Gastroesophageal sphincter (tissue), 4 donors: Measurements from ENCODE around the gene MAG. TPM values are rescaled to one million over a fixed set of nuclear protein-coding genes. Genes with fewer than 3 reads are reported as not detected.

Experiments used
- ATAC-seq: fragments of 150-250 bp; one replicate; pipeline ENCODE4 v1.9.1; 2016; ENCODE audit warnings: mild to moderate bottlenecking, moderate library complexity
- H3K27ac ChIP-seq, 4 donors: fragments of 200-600 bp; sonication (generic) in 3 of 4; 1 replicate in 3 of 4; 2 replicates in 1 of 4; pipeline ENCODE4 v1.5.1; 2016 to 2019
- H3K27me3 ChIP-seq: fragments of 200-600 bp; sonication (generic); one replicate; pipeline ENCODE4 v1.5.1; 2019
- H3K36me3 ChIP-seq, 2 donors: fragments of 200-600 bp; sonication (generic); one replicate each; pipeline ENCODE4 v1.5.1; 2019; ENCODE audit warnings: control low read depth in 1 of 2
- H3K4me1 ChIP-seq, 3 donors: fragments of 200-600 bp; sonication (generic); 1 replicate in 2 of 3; 2 replicates in 1 of 3; pipeline ENCODE4 v1.5.1; 2016 to 2019; ENCODE audit warnings: control low read depth in 2 of 3
- H3K4me3 ChIP-seq, 2 donors: fragments of 200-600 bp; sonication (generic); one replicate each; pipeline ENCODE4 v1.5.1; 2019; ENCODE audit warnings: mild to moderate bottlenecking in 1 of 2, moderate library complexity in 1 of 2
- H3K9me3 ChIP-seq, 3 donors: fragments of 200-600 bp; sonication (generic); one replicate each; pipeline ENCODE4 v1.5.1; 2017 to 2019; ENCODE audit warnings: control low read depth in 2 of 3
- EP300 ChIP-seq: sonication (generic); formaldehyde crosslinking; IDR thresholded peaks from one replicate; pipeline ENCODE4 v1.6.1; 2017; ENCODE audit warnings: antibody characterized with exemption, mild to moderate bottlenecking
- POLR2A ChIP-seq, 2 donors: fragments of 450-650 bp; IDR thresholded peaks; one replicate each; pipeline ENCODE4 v1.6.1; 2017; ENCODE audit warnings: antibody characterized with exemption in 2 of 2, mild to moderate bottlenecking in 2 of 2, moderate library complexity in 1 of 2
- POLR2AphosphoS5 ChIP-seq: sonication (generic); formaldehyde crosslinking; IDR thresholded peaks from one replicate; pipeline ENCODE4 v1.6.1; 2017; ENCODE audit warnings: antibody characterized with exemption
- WGBS, 2 donors: methylation state at CpG; one replicate each; pipeline ENCODE4 v1.1.5; 2018; ENCODE audit warnings: low coverage in 1 of 2; 5-methylcytosine and 5-hydroxymethylcytosine counted together
- total RNA-seq, 4 donors: library from RNA; depleted of rRNA; stranded (reverse); fragments of >200 nt; gene quantifications; one replicate each; pipeline ENCODE4 v1.1.0, GENCODE V29; 2016
- TF ChIP-seq, protein P1 (sequence below), 4 experiments: fragments of 200-600 bp in 2 of 4; fragments of 450-650 bp in 2 of 4; sonication (generic) in 1 of 4; IDR thresholded peaks; one replicate each; pipeline ENCODE4 v1.5.1; 2017 to 2019; ENCODE audit warnings: antibody characterized with exemption in 4 of 4, mild to moderate bottlenecking in 2 of 4, moderate library complexity in 2 of 4

Gene MAG
- total RNA-seq, 4 donors from 2014 or later: 0.40 TPM; not detected in 3

DNA sequence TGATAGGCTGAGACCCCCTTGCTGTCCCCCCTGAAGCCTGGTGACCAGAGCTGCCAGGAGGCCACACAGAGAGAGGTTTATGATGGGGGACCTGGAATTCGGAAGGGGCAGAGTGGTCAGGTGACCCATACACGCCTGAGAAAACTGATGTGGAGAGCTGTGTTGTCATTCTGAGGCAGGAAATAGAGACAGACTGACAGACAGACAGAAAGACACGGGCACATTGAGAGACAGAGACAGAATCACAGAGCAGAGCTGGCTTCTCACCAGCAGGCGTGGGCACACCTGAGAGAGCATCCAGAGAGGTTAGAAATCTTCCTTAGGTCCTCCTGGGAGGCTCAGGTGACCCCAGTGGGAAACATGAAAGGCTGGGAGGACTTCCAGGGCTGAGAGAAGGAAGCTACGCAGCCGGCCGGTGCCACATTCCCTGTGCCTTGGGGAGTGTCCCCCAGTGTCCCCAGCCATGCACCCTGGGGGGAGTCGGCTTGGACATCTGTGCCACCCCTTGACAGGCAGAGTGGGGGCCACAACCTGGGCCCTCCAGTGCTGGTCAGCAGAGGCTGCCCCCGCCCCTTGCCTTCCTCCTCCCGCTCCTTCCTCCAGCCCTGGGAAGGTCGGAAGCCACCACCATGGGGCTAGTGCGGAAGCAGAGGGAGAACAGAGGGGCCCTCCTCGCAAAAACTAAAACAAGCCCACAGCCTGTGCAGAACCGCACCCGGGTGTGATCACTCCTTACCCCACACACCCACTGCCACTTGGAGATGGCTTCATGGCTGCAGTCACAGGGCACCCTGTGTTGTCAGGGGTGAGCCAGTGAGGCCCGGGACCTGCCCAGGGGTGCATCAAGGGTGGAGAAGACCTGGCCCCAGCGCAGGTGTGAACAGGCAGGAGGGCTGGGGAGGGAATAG, 57.9 kb downstream of the MAG start:
- H3K36me3 ChIP-seq: no peaks in the 10 kb centered on the region
- H3K4me1 ChIP-seq: no peaks in the 10 kb centered on the region
- peaks cover 75% of the 10 kb centered on the region for H3K27me3 ChIP-seq
- H3K4me3 ChIP-seq: no peak overlapping the region
- no peak for TF ChIP-seq EP300
- TF ChIP-seq POLR2A (IDR thresholded peaks at IDR 0.05): no peak
- TF ChIP-seq POLR2AphosphoS5: no peak
- TF ChIP-seq, protein P1, sequence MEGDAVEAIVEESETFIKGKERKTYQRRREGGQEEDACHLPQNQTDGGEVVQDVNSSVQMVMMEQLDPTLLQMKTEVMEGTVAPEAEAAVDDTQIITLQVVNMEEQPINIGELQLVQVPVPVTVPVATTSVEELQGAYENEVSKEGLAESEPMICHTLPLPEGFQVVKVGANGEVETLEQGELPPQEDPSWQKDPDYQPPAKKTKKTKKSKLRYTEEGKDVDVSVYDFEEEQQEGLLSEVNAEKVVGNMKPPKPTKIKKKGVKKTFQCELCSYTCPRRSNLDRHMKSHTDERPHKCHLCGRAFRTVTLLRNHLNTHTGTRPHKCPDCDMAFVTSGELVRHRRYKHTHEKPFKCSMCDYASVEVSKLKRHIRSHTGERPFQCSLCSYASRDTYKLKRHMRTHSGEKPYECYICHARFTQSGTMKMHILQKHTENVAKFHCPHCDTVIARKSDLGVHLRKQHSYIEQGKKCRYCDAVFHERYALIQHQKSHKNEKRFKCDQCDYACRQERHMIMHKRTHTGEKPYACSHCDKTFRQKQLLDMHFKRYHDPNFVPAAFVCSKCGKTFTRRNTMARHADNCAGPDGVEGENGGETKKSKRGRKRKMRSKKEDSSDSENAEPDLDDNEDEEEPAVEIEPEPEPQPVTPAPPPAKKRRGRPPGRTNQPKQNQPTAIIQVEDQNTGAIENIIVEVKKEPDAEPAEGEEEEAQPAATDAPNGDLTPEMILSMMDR (IDR thresholded peaks at IDR 0.05): no peak
- H3K27ac ChIP-seq: no peak overlapping the region
- no peak for ATAC-seq
- 38 to 67% methylated on average over 2 to 3 of the region's 17 CpGs for WGBS, 2 donors
- no peaks in the 10 kb centered on the region for H3K9me3 ChIP-seq

DNA sequence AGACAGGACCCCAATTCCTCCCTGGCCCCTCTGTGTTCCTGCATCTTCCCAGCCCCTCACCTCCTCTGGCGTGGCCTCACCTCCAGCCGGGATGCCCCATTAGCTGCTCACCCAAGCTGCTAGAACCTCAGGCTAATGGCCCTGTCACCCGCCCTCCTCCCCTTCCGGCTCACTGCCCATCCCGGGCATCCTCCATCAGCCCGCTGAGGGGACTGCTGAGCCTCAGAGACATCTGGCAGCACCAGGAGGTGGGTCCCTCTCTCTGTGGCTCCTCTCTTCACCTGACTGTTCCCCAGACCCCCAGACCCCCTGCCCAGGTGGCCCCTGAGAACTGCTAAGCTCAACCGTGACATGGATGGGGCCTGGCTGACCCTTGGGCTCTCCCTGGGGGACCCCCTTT, 58.6 kb downstream of the MAG start:
- TF ChIP-seq EP300 (no peak), POLR2AphosphoS5 (no peak)
- WGBS, 2 donors: 84 to 86% methylated on average over 2 to 4 of the region's 7 CpGs
- H3K27ac ChIP-seq: no peak overlapping the region

DNA sequence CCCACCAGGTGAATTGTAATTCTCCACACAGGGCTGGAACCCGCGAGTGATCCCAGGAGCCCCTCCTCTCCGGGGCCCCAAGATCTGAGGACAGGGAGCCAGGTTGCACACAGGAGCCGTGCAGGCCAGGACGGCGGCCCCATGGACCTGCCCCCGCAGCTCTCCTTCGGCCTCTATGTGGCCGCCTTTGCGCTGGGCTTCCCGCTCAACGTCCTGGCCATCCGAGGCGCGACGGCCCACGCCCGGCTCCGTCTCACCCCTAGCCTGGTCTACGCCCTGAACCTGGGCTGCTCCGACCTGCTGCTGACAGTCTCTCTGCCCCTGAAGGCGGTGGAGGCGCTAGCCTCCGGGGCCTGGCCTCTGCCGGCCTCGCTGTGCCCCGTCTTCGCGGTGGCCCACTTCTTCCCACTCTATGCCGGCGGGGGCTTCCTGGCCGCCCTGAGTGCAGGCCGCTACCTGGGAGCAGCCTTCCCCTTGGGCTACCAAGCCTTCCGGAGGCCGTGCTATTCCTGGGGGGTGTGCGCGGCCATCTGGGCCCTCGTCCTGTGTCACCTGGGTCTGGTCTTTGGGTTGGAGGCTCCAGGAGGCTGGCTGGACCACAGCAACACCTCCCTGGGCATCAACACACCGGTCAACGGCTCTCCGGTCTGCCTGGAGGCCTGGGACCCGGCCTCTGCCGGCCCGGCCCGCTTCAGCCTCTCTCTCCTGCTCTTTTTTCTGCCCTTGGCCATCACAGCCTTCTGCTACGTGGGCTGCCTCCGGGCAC, 59.6 kb downstream of the MAG start:
- TF ChIP-seq, protein P1 (IDR thresholded peaks at IDR 0.05): no peak
- TF ChIP-seq POLR2AphosphoS5 (no peak), POLR2A (IDR thresholded peaks at IDR 0.05) (no peak)
- Histone ChIP-seq H3K4me1 (no peaks in the 10 kb centered on the region), H3K4me3 (no peak overlapping the region), H3K9me3 (no peaks in the 10 kb centered on the region), H3K36me3 (no peaks in the 10 kb centered on the region), H3K27me3 (peaks cover 75% of the 10 kb centered on the region), H3K27ac (no peak overlapping the region)
- ATAC-seq: no peak
- WGBS, 2 donors: 100% methylated on average over 1 of the region's 47 CpGs; no CpG with 5 or more reads in 1 of the 2 donors

More for the DNA sequence above, 58.6 kb downstream of the MAG start:
- no peak for ATAC-seq
- Histone ChIP-seq H3K36me3 (no peaks in the 10 kb centered on the region), H3K4me3 (no peak overlapping the region), H3K9me3 (no peaks in the 10 kb centered on the region), H3K4me1 (no peaks in the 10 kb centered on the region), H3K27me3 (peaks cover 78% of the 10 kb centered on the region)

DNA sequence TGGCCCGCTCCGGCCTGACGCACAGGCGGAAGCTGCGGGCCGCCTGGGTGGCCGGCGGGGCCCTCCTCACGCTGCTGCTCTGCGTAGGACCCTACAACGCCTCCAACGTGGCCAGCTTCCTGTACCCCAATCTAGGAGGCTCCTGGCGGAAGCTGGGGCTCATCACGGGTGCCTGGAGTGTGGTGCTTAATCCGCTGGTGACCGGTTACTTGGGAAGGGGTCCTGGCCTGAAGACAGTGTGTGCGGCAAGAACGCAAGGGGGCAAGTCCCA, 60.2 kb downstream of the MAG start:
- H3K36me3 ChIP-seq: no peaks in the 10 kb centered on the region
- peaks cover 72% of the 10 kb centered on the region for H3K27me3 ChIP-seq
- no CpG with 5 or more reads among the region's 18 CpGs for WGBS, 2 donors
- no peak for TF ChIP-seq EP300
- no peaks in the 10 kb centered on the region for H3K9me3 ChIP-seq
- H3K4me1 ChIP-seq: no peaks in the 10 kb centered on the region
- H3K4me3 ChIP-seq: no peak overlapping the region
- ATAC-seq: no peak
- H3K27ac ChIP-seq: no peak overlapping the region

DNA sequence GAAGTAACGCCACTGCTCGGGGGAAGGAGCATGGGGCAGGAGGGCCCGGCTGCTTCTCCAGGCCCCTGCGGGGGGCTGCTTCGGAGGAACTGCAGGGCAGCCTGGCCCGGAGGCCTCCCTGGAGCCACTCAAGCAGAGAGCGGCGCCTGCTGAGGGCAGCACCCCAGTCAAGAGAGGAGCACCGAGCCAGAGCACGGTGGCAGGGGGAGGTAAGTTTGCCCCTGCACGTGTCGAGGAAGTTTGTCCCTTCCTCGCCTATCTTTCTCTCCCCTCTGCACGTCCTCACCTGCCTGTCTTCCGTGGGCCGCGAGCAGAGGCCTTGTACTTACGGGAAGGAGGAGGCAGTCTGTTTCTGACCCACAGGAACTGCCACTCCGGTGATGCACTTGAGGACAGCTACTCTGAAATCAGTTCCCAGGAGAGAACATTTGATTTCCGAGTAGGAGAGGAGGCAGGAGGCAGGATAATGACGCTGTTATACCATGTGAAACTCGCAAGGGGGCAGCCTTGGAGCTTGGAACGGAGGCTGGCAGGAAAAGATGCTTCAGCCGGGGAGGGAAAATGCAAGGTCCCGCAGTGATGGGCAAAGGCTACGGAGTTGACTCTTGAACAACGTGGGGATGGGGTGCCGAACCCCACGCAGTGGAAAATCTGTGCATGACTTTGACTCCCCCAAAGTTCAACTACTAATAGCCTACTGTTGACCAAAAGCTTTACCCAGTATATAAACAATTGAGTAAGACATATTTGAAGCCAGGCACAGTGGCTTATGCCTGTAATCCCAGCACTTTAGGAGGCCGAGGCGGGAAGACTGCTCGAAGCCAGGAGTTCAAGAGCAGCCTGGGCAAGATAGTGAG, 60.7 kb downstream of the MAG start:
- Histone ChIP-seq H3K36me3 (no peaks in the 10 kb centered on the region), H3K4me1 (no peaks in the 10 kb centered on the region), H3K27ac (no peak overlapping the region), H3K4me3 (no peak overlapping the region), H3K9me3 (no peaks in the 10 kb centered on the region), H3K27me3 (peaks cover 77% of the 10 kb centered on the region)
- TF ChIP-seq EP300: no peak
- no peak for TF ChIP-seq POLR2A (IDR thresholded peaks at IDR 0.05)
- TF ChIP-seq, protein P1 (IDR thresholded peaks at IDR 0.05): peak in 3 of 4 experiments; percentile 45 to 74 (median 70)
- no peak for TF ChIP-seq POLR2AphosphoS5
- peak; percentile 51 for ATAC-seq
- 2 to 24% methylated on average over 12 to 23 of the region's 32 CpGs for whole genome bisulfite sequencing, 2 donors
